Neural cell (in vitro differentiated cells): ENCODE measurements around the gene ERBB4.

ENCODE experiments used
- CTCF ChIP-seq: fragments of 450-650 bp; IDR thresholded peaks from 2 replicates; pipeline ENCODE4 v1.5.1; 2014; ENCODE audit warnings: antibody characterized with exemption, mild to moderate bottlenecking, moderate library complexity; ENCODE audit not compliant: poor library complexity, severe bottlenecking
- POLR2AphosphoS5 ChIP-seq: IDR thresholded peaks from 2 replicates; pipeline ENCODE4 v1.6.1; 2012

DNA sequence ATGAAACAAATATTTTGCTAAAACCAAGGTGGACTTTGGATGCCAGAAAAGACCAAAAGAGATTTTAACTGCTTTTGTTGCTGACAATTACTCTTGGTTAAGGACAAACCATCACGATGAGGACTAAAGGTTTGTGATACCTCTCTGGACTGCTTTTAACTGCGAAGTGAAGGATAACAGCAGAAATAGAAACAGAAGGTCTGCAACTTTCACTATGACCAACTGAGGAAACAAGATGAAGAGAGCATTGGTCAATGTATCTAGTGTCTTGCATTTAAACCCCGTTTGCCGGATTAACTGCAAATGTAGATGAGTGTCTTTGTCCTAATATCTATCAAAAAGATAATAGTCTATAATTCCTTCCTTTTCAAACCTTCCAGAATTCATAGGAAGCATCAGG, 541.7 kb downstream of the ERBB4 start:
- TF ChIP-seq CTCF (no peak), POLR2AphosphoS5 (no peak)
